Fibroblast of skin of abdomen (primary cell): Measurements from ENCODE around the gene ELOVL7. TPM values are rescaled to one million over a fixed set of nuclear protein-coding genes. Genes with fewer than 3 reads are reported as not detected.
A peak's percentile ranks its signal among the peaks of the same experiment; 100 is the strongest.
"Not testable (repeated sequence)": the region's sequence is repeated elsewhere in the genome, so short reads cannot be mapped to it uniquely, and the experiment has no call there.

Experiments
- DNase-seq: peaks from one replicate; pipeline ENCODE4 v3.0.0-alpha.2; 2013
- polyA plus RNA-seq, 2 experiments: library from polyadenylated mRNA; unstranded; fragments of 120-200 nt; gene quantifications; one replicate each; pipeline ENCODE4 v1.2.1, GENCODE V29; 2013; ENCODE audit not compliant: insufficient read length in 2 of 2

The ELOVL7 gene
- 0.08 TPM for polyA plus RNA-seq (2013, experiment 1 of 2; ENCODE audit: insufficient read length)
- polyA plus RNA-seq (2013, experiment 2 of 2; ENCODE audit: insufficient read length): 0.04 TPM

- peak; percentile 10 for DNase-seq
Observed at GRCh38 chr5:60843936-60844905, at the start of gene ELOVL7. ELOVL7 (minus strand) TSS chr5:60844269; CDS start chr5:60787397, 56,872 bp downstream.

- DNase-seq: no peak
Observed at GRCh38 chr5:60893521-60893920, 49.5 kb upstream of the ELOVL7 start.

- DNase-seq: no peak
Observed at GRCh38 chr5:60891667-60892066, 47.6 kb upstream of the ELOVL7 start.

GRCh38 chr5:60888359-60889061 lies 44.4 kb upstream of the ELOVL7 start:
- no peak for DNase-seq

GRCh38 chr5:60887746-60888145 lies 43.7 kb upstream of the ELOVL7 start:
- DNase-seq: no peak

GRCh38 chr5:60887096-60887495 lies 43.0 kb upstream of the ELOVL7 start:
- no peak for DNase-seq

- DNase-seq: no peak
Observed at GRCh38 chr5:60886158-60886557, 42.1 kb upstream of the ELOVL7 start.

- DNase-seq: no peak
Observed at GRCh38 chr5:60883229-60883628, 39.2 kb upstream of the ELOVL7 start.

- DNase-seq: no peak
Observed at GRCh38 chr5:60872892-60873291, 28.8 kb upstream of the ELOVL7 start.

- no peak for DNase-seq
Observed at GRCh38 chr5:60870857-60871256, 26.8 kb upstream of the ELOVL7 start.

GRCh38 chr5:60860572-60860971 lies 16.5 kb upstream of the ELOVL7 start:
- DNase-seq: not testable (repeated sequence)

- peak; percentile 28 for DNase-seq
Observed at GRCh38 chr5:60856066-60856465, 12.0 kb upstream of the ELOVL7 start.

GRCh38 chr5:60852940-60853339 lies 8.9 kb upstream of the ELOVL7 start:
- no peak for DNase-seq

GRCh38 chr5:60852317-60852716 lies 8.2 kb upstream of the ELOVL7 start:
- DNase-seq: no peak

- no peak for DNase-seq
Observed at GRCh38 chr5:60851626-60852025, 7.6 kb upstream of the ELOVL7 start.

GRCh38 chr5:60846298-60846697 lies 2.2 kb upstream of the ELOVL7 start:
- no peak for DNase-seq

GRCh38 chr5:60843386-60843935 lies 608 bp downstream of the ELOVL7 start:
- DNase-seq: no peak

- DNase-seq: no peak
Observed at GRCh38 chr5:60842871-60843385, 1.1 kb downstream of the ELOVL7 start.

- no peak for DNase-seq
Observed at GRCh38 chr5:60841361-60841760, 2.7 kb downstream of the ELOVL7 start.

- no peak for DNase-seq
Observed at GRCh38 chr5:60836131-60836530, 7.9 kb downstream of the ELOVL7 start.

GRCh38 chr5:60835554-60835953 lies 8.5 kb downstream of the ELOVL7 start:
- DNase-seq: no peak

GRCh38 chr5:60833520-60833919 lies 10.5 kb downstream of the ELOVL7 start:
- no peak for DNase-seq

GRCh38 chr5:60830581-60831127 lies 13.4 kb downstream of the ELOVL7 start:
- DNase-seq: no peak
